Hematopoietic multipotent progenitor cell (in vitro differentiated cells): ENCODE measurements around the gene FMN2. TPM values are rescaled to one million over a fixed set of nuclear protein-coding genes. Genes with fewer than 3 reads are reported as not detected.
"Not testable (repeated sequence)": the region's sequence is repeated elsewhere in the genome, so short reads cannot be mapped to it uniquely, and the experiment has no call there.

ENCODE experiments used
- DNase-seq, 3 donors: peaks; one replicate each; pipeline ENCODE4 v3.0.0-alpha.2; 2011 to 2015; ENCODE audit warnings: low read depth in 2 of 3, low spot score in 2 of 3
- total RNA-seq: library from RNA; depleted of rRNA; stranded (reverse); fragments of >200 nt; gene quantifications from one replicate; pipeline ENCODE4 v1.2.3, GENCODE V29; 2012

The FMN2 gene
- total RNA-seq, 1 donor: not detected

- DNase-seq: no peak
Observed at GRCh38 chr1:240407407-240407806, 315.7 kb downstream of the FMN2 start.

GRCh38 chr1:240409615-240410014, 317.9 kb downstream of the FMN2 start:
- DNase-seq: no peak

- no peak for DNase-seq
Observed at GRCh38 chr1:240413732-240414131, 322.0 kb downstream of the FMN2 start.

DNA sequence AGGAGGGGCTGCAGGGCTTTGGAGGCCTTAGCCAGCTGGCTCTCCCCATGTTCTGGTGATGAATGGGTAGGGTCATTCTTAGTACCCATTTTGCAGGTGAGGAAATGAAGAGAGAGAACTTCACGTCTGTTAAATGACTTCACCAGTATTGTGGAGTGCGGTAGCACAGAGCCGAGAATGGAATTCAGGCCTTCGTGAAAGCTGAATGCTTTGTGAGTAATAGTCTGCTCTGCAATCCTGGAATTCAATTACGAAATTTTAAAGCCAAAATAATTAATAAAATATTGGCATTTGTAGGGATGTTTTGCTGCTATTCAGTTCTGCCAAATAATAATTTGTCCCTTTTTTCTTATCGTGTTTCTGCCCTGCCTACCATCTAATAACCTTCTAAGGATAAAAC, 322.6 kb downstream of the FMN2 start:
- DNase-seq: no peak

DNA sequence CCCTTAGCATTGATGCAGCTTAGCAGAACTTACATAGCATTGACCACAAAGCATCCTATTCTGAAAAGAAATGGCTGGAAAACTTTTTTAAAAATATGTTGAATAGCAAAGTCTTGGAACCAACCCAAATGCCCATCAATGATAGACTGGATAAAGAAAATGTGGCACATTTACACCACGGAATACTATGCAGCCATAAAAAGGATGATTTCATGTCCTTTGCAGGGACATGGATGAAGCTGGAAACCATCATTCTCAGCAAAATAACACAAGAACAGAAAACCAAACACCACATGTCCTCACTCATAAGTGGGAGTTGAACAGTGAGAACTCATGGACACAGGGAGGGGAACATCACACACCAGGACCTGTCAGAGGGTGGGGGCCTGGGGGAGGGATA, 323.3 kb downstream of the FMN2 start:
- not testable (repeated sequence) for DNase-seq

GRCh38 chr1:240415532-240415931, 323.8 kb downstream of the FMN2 start:
- DNase-seq: no peak

GRCh38 chr1:240417317-240417716, 325.6 kb downstream of the FMN2 start:
- DNase-seq: no peak

- DNase-seq: no peak
Observed at GRCh38 chr1:240420766-240421165, 329.1 kb downstream of the FMN2 start.

GRCh38 chr1:240423246-240423924, 331.7 kb downstream of the FMN2 start:
- no peak for DNase-seq

DNA sequence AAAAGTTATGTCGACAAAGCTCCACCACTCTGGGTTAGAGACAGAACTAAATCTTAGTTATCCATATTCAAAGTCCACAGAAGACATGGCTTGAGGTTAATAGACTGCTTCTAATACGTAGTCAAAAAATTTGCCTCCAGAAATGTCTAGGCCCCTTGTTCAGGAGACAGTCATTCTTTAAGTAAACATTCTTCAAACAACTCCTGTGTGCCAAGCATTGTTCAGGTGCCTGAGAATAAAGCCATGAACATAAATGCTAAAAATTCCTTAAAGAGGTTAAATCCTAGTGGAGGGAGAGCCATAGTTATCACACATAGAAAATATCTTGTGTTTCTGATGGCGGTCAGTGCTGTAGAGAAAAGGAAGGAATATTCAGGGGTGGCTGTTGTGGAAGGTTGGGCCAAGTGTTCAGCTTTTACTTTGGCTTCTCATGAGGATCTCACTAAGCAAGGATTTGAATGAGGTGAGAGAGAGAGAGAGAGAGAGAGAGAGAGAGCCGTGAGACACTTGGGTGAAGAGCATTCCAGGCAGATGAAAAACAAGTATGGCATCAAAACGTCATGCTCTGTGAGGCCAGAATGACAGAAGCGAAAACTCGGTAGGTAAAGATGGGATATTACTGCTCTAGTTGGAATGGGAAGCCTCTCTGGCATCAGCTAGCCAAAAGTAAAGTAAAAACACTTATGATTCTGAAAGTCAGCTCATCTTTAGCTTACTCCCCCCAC, 333.2 kb downstream of the FMN2 start:
- no peak for DNase-seq

DNA sequence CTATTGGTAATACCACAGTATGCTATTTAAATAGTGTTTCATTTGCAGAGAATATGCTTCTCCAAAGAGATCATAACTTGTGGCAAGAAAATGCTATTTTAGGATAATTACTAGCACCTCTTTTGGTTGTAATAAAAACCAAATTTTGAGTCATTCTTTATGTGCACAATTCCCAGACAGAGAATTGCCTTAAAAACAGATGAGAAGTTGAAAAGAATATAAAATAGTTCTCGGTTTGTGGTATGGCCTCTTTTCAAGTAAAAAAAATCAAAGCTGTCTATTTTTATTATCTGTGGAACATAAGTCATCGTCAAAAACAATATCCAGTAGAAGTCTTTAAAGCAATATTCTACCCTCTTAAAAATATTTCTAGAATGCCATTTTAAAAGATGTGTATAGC, 334.4 kb downstream of the FMN2 start:
- no peak for DNase-seq

GRCh38 chr1:240435996-240436566, 344.4 kb downstream of the FMN2 start:
- no peak for DNase-seq

DNA sequence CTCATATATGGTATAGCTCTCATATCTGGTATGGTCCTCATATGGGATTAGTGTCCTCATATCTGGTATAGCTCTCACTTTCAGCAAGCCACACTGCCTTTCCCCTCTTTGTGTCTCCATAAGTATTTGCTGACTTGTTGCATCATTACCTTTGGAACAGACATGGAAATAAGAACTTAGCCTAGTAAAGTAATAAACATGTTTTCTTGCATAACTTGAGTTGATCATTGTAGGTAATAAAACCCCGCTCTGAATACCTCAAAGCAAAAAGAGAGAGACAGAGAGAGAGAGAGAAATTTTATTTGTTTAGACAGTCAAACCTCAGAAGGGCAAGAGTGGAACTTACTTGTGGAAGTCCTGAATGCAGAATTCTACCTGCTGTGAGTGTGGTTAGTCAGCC, 350.0 kb downstream of the FMN2 start:
- no peak for DNase-seq

DNA sequence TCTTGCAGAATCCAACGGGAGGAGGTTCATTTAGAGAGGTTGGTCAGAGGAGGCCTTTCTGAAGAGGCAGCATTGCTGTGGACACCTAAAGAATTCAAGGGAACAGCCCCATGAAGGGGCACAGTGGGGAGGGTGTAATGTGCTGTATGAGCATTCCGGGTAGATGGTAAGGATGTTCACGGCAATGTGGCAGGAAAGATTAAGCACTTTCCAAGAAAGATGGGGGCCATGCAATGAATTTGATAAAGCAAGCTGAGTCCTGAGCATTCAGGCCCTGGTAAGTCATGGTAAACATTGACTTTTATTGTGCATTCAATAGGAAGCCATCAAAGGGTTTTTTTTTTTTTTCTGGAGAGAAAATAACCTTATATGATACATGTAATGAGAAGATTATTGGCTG, 353.7 kb downstream of the FMN2 start:
- DNase-seq: no peak

DNA sequence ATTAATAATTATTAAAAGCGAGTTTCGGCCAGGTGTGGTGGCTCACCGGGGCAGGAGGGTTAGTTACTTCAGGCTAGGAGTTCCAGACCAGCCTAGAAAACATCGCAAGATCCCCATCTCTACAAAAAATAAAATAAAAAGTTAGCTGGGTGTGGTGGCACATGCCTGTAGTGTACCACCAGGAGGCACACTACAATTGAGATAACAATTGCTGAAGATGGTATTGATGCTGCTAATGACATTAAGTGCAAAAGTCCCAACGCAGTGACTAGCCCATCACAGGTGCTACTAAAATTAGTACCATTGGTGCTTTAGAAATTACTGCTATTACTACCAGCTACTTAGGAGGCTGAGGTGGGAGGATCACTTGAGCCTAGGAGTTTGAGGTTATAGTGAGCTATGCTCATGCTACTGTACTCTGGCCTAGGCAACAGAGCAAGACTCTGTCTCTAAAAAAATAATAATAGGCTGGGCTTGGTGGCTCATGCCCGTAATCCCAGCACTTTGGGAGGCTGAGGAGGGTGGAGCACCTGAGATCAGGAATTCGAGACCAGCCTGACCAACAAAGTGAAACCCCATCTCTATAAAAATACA, 363.6 kb downstream of the FMN2 start:
- DNase-seq: peak in 2 of 3 donors; percentile 1 to 8

- DNase-seq: no peak
Observed at GRCh38 chr1:240457203-240457602, 365.5 kb downstream of the FMN2 start.

DNA sequence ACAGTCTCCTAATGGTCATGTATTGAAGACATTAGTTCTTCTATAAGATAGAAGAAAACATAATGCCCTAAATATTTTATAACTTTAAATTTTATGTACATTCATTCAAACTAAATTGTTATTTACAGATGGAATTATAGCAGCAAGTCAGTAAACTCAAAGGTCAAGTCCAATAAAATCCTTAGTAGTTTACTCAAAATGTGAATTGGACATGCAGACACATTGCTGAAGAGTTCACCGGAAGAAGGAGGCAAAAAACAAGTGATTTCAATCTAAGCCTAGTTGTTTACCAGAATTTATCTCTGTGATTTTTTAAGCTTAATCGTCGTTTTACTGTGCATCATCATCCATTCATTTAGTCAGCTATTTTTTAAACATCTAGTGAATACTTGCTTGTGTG, 370.6 kb downstream of the FMN2 start:
- no peak for DNase-seq

- no peak for DNase-seq
Observed at GRCh38 chr1:240462766-240463395, 371.2 kb downstream of the FMN2 start.

GRCh38 chr1:240464099-240464498, 372.4 kb downstream of the FMN2 start:
- no peak for DNase-seq

GRCh38 chr1:240465531-240465940, 373.9 kb downstream of the FMN2 start:
- DNase-seq: no peak

DNA sequence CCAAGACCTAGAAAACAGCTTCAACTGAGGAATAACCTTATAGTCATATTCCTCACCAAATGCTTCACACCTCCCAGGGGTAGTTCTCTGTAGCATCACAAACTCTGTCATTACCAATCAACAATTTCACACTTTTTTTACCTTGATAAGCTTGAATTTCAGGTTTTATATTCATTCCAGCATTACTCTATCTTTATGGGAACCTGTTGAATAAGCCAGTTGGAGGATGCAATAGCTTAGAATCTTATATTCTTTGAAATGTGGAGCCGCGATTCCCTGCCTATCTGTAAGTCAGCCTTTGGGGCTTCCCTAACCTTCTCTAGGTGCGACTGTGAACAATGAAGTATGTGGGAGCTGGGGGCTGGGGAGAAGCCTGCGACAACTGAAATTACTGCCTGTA, 374.8 kb downstream of the FMN2 start:
- no peak for DNase-seq
